Measurements from ENCODE around the gene ETS1. TPM values are rescaled to one million over a fixed set of nuclear protein-coding genes. Genes with fewer than 3 reads are reported as not detected.

The ETS1 gene
- total RNA-seq, 2 donors from 2014 or later, result 52.7 to 68.5 TPM

- intact Hi-C loops (cut with DNase I), result no loop called here
- no peak for DNase-seq
Measured at GRCh38 chr11:128532016-128532571, 55.3 kb downstream of the ETS1 start.

GRCh38 chr11:128531588-128531987, 55.8 kb downstream of the ETS1 start:
- ATAC-seq (no peak), DNase-seq (no peak)
- intact Hi-C loops (cut with DNase I), result no loop called here

More at GRCh38 chr11:128532016-128532571, 55.3 kb downstream of the ETS1 start:
- ATAC-seq, result no peak

- intact Hi-C loops (cut with DNase I), result no loop called here
- ATAC-seq (peak; percentile 69 to 97), DNase-seq (peak; percentile 74)
Measured at GRCh38 chr11:128530118-128531074, 57.0 kb downstream of the ETS1 start.

- ATAC-seq (no peak), DNase-seq (no peak)
- intact Hi-C loops (cut with DNase I), result loop anchor here in 1 of 2 donors (10.0 kb wide), 1 partner anchor 97 kb away; no protein-coding TSS in a partner anchor
Measured at GRCh38 chr11:128528294-128528693, 59.1 kb downstream of the ETS1 start.

GRCh38 chr11:128527046-128527445, 60.3 kb downstream of the ETS1 start:
- ATAC-seq, result no peak
- intact Hi-C loops (cut with DNase I), result loop anchor here in 1 of 2 donors (10.0 kb wide), 1 partner anchor 98 kb away; no protein-coding TSS in a partner anchor
- no peak for DNase-seq

GRCh38 chr11:128525411-128526243, 61.7 kb downstream of the ETS1 start:
- intact Hi-C loops (cut with DNase I), result loop anchor here in 1 of 2 donors (10.0 kb wide), 1 partner anchor 99 kb away; no protein-coding TSS in a partner anchor
- no peak for DNase-seq
- ATAC-seq, result no peak

- intact Hi-C loops (cut with DNase I), result loop anchor here in 1 of 2 donors (5.0 to 10.0 kb wide), 2 partner anchors 57 to 101 kb away; no protein-coding TSS in a partner anchor
- DNase-seq, result no peak
- ATAC-seq, result no peak
Measured at GRCh38 chr11:128524172-128524571, 63.2 kb downstream of the ETS1 start.

- no peak for DNase-seq
- no peak for ATAC-seq
- intact Hi-C loops (cut with DNase I), result loop anchor here in 1 of 2 donors (5.0 to 10.0 kb wide), 2 partner anchors 56 to 101 kb away; no protein-coding TSS in a partner anchor
Measured at GRCh38 chr11:128523641-128524040, 63.7 kb downstream of the ETS1 start.

GRCh38 chr11:128522943-128523518, 64.3 kb downstream of the ETS1 start:
- ATAC-seq (no peak), DNase-seq (no peak)
- intact Hi-C loops (cut with DNase I), result loop anchor here in 1 of 2 donors (5.0 to 10.0 kb wide), 2 partner anchors 56 to 102 kb away; no protein-coding TSS in a partner anchor

GRCh38 chr11:128522055-128522942, 65.1 kb downstream of the ETS1 start:
- intact Hi-C loops (cut with DNase I), result loop anchor here in 1 of 2 donors (5.0 to 10.0 kb wide), 2 partner anchors 55 to 103 kb away; no protein-coding TSS in a partner anchor
- peak; percentile 95 for DNase-seq
- ATAC-seq, result peak; percentile 97 to 98

GRCh38 chr11:128521682-128522054, 65.7 kb downstream of the ETS1 start:
- ATAC-seq, result peak; percentile 1 to 5
- DNase-seq, result peak; percentile 34
- intact Hi-C loops (cut with DNase I), result loop anchor here in 1 of 2 donors (5.0 to 10.0 kb wide), 2 partner anchors 54 to 103 kb away; no protein-coding TSS in a partner anchor

- intact Hi-C loops (cut with DNase I), result loop anchor here in 1 of 2 donors (5.0 to 10.0 kb wide), 2 partner anchors 54 to 104 kb away; no protein-coding TSS in a partner anchor
- DNase-seq (no peak), ATAC-seq (no peak)
Measured at GRCh38 chr11:128520888-128521681, 66.3 kb downstream of the ETS1 start.

- intact Hi-C loops (cut with DNase I), result loop anchor here in 1 of 2 donors (5.0 to 10.0 kb wide), 2 partner anchors 53 to 104 kb away; no protein-coding TSS in a partner anchor
- ATAC-seq (no peak), DNase-seq (no peak)
Measured at GRCh38 chr11:128520206-128520887, 67.0 kb downstream of the ETS1 start.

- ATAC-seq (no peak), DNase-seq (no peak)
- intact Hi-C loops (cut with DNase I), result loop anchor here in 1 of 2 donors (10.0 kb wide), 1 partner anchor 225 kb away; no protein-coding TSS in a partner anchor
Measured at GRCh38 chr11:128519338-128519737, 68.0 kb downstream of the ETS1 start.

- DNase-seq, result no peak
- ATAC-seq, result no peak
- intact Hi-C loops (cut with DNase I), result loop anchor here in 1 of 2 donors (10.0 kb wide), 1 partner anchor 224 kb away; no protein-coding TSS in a partner anchor
Measured at GRCh38 chr11:128518493-128519207, 68.7 kb downstream of the ETS1 start.
